SK-N-MC (cell line): ENCODE data around the gene ORC4.

Experiments
- EZH2 ChIP-seq: fragments of 200-600 bp; sonication (generic); IDR thresholded peaks from one replicate; pipeline ENCODE4 v1.6.1; 2017; ENCODE audit warnings: antibody characterized with exemption
- FOXP2 ChIP-seq: optimal IDR thresholded peaks from 2 replicates; pipeline ENCODE3; 2011; ENCODE audit warnings: mild to moderate bottlenecking, moderate library complexity; ENCODE audit not compliant: insufficient read depth; ENCODE audit errors: extremely low read length, control extremely low read depth
- POLR2AphosphoS5 ChIP-seq: IDR thresholded peaks from 2 replicates; pipeline ENCODE4 v1.6.1; 2012; ENCODE audit warnings: mild to moderate bottlenecking, low read depth, low read length, borderline replicate concordance

DNA sequence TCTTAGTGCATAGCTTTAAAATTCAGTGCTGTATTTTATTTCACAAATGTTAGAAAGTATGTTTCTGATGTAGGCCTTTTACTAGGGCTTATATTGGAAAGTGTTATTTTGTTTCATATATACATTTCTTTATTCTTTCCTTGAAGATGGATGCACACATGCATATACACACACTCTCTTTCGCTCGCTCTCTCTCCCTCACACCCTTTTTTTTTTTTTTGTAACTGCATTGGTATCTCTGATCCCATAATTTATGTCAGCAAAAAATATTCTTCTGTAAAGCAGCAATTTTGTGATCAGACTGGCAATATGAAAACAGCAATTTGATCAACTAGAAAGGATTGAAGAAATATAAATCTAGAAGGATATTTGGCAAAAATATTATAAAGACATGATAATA, 2.3 kb upstream of the ORC4 start:
- TF ChIP-seq POLR2AphosphoS5 (no peak), EZH2 (no peak), FOXP2 (no peak)
